Mammary epithelial cell (primary cell): ENCODE results near the gene SLC5A6.

Source experiments
- EZH2 ChIP-seq: IDR thresholded peaks from 2 replicates; pipeline ENCODE4 v1.6.1; 2012; ENCODE audit warnings: low read length, inconsistent platforms, borderline replicate concordance
- TF ChIP-seq, protein P1 (sequence below), 2 donors: IDR thresholded peaks in 1 of 2; conservative IDR thresholded peaks in 1 of 2; 2 replicates each; pipeline ENCODE4 v1.5.1; 2011 to 2012; ENCODE audit warnings: inconsistent platforms in 2 of 2, low read length in 2 of 2, mild to moderate bottlenecking in 2 of 2, control low read depth in 1 of 2, low read depth in 1 of 2; ENCODE audit not compliant: insufficient read depth in 1 of 2; ENCODE audit errors: extremely low read depth in 1 of 2

DNA sequence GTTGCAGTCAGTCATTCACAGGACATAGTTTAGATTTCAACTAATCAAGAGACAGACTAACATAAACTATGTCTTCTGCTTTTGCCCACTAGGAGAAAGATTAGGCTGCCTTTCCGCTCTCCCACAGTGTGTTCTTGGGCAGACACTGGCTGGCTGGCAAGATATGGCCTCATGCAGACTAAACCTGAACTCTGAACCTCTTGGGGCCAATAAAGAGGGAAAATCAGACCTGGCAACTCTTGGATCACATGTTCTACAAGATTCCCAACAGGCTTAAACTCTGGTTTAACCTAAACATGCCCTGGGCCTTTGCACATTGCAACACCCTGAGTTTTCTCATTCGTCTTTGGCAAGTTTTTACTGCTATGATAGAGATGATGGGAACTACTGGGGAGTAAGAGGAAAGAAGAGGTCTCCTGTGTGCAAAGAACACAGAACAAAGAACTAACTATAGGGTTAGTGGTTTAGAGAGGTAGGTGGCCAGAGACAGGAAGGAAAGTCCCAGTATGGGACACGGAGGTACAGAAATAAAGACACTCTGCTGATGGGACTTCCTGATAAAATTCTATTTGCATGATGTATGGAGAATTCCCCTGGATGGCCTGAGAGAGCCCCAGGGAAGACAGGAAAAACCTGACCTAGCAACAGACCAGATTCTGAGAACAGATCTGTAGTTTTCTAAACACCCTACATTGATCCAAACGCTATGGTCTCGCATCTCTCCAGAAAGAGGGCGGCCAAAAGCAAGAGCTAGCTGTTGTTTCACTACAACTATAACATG, 2.3 kb downstream of the SLC5A6 start:
- TF ChIP-seq, protein P1, sequence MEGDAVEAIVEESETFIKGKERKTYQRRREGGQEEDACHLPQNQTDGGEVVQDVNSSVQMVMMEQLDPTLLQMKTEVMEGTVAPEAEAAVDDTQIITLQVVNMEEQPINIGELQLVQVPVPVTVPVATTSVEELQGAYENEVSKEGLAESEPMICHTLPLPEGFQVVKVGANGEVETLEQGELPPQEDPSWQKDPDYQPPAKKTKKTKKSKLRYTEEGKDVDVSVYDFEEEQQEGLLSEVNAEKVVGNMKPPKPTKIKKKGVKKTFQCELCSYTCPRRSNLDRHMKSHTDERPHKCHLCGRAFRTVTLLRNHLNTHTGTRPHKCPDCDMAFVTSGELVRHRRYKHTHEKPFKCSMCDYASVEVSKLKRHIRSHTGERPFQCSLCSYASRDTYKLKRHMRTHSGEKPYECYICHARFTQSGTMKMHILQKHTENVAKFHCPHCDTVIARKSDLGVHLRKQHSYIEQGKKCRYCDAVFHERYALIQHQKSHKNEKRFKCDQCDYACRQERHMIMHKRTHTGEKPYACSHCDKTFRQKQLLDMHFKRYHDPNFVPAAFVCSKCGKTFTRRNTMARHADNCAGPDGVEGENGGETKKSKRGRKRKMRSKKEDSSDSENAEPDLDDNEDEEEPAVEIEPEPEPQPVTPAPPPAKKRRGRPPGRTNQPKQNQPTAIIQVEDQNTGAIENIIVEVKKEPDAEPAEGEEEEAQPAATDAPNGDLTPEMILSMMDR (conservative IDR thresholded peaks at IDR 0.05 in 1 of 2, IDR thresholded peaks at IDR 0.05 in 1 of 2; ENCODE audit: extremely low read depth in 1 of 2, insufficient read depth in 1 of 2, low read depth in 1 of 2, low read length in 2 of 2): no peak
- no peak for TF ChIP-seq EZH2
